ENCODE results near the gene KREMEN1.
"Not testable (repeated sequence)": the region's sequence is repeated elsewhere in the genome, so short reads cannot be mapped to it uniquely, and the experiment has no call there.

Gene KREMEN1

DNA sequence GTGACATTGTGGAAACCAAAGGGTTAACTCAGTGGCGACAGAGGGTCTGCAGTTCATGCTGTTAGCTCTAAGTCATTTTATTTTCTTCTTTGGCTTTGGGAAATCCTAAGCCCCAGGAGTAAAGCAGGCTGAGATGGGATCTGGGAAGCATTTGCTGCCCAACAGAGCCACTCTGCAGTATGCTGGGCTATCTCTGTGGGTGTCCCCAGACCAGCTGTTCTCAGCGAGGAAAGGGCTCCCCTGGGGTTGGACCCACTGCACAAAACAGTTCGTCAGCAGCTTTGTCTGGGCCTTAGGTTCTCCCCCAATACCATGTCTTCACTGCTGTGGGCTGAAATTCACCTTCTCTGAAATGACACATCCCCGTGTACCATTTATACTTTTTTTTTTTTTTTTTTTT lies 34.0 kb downstream of the KREMEN1 start:
- no peak for DNase-seq (ENCODE audit: low read depth in 3 of 3)

DNA sequence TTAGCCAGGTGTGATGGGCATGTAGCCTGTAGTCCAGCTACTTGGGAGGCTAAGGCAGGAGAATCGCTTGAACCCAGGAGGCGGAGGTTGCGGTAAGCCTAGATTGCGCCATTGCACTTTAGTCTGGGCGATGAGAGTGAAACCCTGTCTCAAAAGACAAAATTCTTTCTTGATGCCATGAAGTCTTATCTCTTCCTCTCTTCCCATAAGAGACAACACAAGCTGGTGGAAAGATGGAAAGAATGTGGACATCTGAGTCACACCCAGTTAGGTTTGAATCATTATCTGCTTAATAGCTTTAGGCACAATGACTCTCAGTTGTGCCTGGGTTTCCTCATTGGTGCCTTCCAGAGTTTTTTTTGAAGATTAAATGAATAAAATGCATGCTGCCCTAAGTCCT lies 35.3 kb downstream of the KREMEN1 start:
- no peak for DNase-seq (ENCODE audit: low read depth in 3 of 3)

DNA sequence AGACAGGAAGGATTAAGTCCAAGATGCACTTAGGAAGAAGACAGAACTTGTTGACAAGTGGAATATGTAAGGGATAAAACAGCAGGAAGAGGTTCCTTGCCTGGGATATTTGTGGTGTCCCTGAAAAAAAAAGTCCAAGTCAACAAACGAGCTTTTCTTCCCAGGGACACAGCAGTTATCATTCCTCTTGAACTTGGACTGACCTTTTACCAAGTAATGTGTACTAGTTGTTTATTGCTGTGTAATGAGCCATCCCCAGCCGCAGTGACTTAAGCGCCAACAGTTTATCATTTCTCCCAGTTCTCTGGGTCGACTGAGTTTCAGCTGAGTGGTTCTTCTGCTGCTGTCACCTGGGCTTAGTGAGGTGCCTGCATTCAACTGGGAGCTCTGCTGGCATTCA lies 37.0 kb downstream of the KREMEN1 start:
- DNase-seq (ENCODE audit: low read depth in 3 of 3): no peak

DNA sequence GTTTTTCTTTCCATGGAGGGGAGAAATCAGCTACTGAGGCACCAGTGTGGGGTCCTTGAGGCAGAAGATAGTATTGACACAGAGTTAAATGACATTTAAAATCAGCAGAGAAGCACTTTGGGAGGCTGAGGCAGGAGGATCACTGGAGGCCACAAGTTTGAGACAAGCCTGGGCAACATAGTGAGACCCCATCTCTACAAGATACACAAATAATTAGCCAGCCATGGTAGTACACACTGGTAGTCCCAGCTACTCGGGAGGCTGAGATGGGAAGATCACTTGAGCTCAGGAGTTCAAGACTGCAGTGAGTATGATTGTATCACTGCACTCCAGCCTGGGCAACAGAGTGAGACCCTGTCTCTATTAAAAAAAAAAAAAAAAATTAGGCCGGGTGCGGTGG lies 38.1 kb downstream of the KREMEN1 start:
- no peak for DNase-seq (ENCODE audit: low read depth in 3 of 3)

DNA sequence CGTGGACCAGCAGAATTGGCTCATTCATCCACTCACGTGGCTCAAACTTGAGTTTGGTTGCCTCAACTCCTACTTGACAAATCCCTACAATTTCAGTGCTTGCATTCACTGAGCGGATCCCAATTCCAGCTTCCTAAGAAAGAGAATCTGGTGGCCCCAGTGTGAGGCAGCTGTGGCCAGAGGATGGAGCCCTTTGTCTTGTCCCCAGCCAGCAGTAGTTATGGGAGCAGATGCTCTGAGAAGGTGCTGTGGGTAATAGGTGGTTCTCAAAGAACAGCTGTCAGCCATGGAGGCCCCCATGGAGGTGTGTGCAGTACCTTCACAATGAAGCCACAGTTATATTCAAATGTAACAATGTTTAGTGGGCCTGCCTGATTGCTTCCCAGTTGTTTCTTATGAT lies 39.3 kb downstream of the KREMEN1 start:
- DNase-seq (ENCODE audit: low read depth in 3 of 3): no peak

DNA sequence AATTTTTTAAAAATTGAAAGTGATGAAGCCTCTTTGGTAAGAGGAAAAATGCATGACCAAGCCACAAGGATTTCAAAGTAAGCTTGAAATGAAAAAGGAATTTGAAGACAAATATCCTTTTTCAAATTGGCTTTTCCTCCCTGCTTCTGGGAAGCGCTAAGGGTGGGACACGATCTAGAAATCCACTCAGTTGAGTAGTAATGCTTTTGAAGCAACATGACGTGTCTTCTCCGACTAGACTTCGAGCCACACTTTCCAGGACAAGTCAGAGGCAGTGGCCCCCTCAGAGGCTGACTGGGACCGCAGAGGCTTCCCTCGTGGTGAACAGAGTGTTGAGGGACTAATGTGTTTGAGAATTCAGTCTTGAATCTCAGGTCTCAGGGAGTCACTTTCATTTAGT lies 39.8 kb downstream of the KREMEN1 start:
- no peak for DNase-seq (ENCODE audit: low read depth in 3 of 3)

DNA sequence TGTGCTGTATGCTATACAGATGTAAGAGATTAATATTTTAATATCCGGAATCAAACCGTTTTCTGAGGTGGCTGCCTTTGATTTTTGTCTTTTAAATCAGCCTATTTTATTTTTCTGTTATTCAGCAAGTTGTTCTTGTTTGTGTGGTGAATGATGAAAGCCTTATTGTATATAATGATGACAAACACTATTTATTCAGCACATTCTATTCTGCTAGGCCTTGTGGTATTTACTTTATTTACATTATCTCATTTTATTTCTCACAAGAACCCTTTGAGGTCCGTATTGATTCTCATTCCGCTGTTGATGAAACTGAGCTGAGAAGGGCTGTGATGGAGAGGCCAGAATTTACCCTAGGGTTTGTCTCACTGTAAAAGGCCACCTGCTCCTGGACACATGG lies 40.5 kb downstream of the KREMEN1 start:
- no peak for DNase-seq (ENCODE audit: low read depth in 3 of 3)

DNA sequence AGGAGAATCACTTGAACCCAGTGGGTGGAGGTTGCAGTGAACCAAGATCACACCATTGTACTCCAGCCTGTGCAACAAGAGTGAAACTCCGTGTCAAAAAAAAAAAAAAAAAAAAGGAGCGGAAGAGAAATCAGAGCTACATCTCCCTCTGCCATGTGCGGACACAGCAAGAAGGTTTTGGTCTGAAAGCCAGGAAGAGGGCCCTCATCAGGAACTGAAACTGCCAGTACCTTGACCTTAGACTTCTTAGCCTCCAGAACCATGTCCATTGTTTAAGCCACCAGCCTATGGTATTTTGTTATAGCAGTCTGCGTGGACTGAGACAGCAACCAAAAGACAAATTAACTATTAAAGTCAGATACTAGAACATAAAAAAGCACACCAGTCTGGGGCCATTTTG lies 41.6 kb downstream of the KREMEN1 start:
- DNase-seq (ENCODE audit: low read depth in 3 of 3): no peak

DNA sequence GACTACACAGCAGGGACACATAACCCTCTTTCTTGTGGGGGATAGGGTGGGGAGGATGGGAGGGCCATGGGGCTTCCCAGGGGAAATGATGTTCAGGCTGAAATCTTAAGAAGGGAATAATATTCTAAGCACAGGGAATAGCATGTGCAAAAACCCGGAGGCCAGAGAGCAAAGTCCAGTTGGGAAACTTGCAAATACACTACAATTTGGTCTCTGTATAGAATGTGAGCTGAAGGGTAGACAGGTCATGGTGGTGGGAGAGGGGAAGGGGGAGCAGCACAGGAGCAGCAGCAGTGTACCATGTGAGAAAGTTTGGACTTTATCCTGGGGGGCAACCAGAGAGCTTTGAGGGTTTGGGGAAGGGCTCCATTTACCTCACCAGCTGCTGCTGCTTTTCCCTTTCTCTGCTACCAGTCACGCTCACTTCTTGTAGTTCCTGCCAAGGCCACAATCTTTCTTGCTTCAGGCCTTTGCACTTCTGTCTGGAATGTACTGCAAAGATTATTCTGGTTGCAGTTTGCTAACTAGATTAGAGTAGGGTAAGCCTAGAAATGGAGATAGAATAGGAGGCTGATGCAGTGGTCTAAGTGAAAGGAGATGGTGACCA lies 43.0 kb downstream of the KREMEN1 start:
- DNase-seq (ENCODE audit: low read depth in 3 of 3): no peak

DNA sequence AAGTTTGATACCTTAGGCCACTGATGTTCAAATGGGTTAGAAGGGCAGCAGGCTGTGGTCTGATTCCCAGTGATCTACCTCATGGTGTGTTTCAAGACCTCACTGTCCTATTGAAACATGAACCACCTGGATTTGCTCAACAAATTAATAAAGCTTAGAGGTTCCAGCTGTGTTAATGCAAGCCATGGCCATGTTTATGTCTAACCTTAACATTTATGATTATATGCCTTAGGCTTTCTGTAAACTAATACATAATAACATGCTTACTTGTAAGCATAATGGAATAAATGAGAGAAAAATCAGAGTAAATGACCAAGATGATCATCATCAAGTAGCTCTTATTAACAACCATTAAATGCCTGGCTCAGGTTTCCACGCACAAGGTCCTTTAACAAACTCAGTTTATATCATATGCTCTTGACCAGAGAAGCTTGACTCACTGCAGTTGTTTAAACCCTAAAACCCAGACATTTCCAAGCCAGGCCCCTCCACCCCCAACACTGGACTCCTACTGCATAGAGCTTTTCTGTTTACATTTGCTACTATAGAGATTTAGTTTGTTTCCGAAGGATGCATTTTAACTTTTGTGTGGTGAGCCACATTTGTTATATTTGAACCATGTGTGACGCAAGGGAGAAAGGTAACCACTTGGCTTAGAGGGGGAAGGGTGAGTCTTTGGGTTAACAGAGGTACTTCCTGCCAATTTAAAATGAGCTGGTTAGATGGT lies 43.7 kb downstream of the KREMEN1 start:
- DNase-seq (ENCODE audit: low read depth in 3 of 3): no peak

DNA sequence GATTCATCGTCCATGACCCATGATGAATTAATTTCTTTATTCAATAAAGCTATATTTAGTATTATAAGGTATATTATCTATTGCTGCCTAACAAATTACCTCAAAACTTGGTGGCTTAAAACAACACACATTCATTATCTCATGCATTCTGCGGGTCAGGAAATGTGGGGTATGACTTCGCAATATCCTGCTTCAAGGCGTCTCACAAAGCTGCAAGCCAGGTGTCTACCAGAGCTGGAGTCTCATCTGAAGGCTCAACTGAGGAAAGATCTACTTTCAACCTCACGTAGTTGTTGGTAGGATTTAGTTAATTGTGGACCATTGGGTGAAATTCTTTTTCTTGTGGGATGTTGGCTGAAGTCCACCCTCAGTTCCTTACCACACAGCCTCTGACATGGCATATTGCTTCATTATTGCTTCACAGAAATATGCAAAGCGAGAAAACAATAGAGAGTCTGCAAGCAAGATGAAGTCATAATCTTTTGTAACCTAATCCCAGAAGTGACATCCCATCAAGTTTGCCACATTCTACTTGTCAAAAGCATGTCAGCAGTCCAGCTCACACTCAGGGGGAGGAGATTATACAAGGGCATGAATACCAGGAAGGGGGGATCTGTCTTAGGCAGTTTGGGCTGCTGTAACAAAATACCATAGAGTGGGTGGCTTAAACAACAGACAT lies 45.1 kb downstream of the KREMEN1 start:
- no peak for DNase-seq (ENCODE audit: low read depth in 3 of 3)

DNA sequence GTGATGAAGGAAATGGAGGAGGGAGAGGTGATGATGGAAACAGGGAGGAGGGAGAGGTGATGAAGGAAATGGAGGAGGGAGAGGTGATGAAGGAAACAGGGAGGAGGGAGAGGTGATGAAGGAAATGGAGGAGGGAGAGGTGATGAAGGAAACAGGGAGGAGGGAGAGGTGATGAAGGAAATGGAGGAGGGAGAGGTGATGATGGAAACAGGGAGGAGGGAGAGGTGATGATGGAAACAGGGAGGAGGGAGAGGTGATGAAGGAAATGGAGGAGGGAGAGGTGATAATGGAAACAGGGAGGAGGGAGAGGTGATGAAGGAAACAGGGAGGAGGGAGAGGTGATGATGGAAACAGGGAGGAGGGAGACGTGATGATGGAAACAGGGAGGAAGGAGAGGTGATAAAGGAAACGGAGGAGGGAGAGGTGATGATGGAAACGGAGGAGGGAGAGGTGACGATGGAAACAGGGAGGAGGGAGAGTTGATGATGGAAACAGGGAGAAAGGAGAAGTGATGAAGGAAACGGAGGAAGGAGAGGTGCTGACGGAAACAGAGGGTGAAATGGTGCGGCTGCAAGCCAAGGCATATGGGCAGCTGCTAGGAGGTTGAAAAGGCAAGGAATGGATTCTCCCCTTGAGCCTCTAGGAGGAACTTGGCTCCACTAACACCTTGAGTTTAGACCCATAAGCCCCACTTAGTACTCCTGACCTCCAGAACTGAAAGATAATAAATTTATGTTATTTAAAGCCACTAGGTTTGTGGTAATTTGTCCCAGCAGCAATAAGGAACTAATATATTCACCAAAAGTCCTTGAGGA lies 47.5 kb downstream of the KREMEN1 start:
- DNase-seq (ENCODE audit: low read depth in 3 of 3): not testable (repeated sequence)

DNA sequence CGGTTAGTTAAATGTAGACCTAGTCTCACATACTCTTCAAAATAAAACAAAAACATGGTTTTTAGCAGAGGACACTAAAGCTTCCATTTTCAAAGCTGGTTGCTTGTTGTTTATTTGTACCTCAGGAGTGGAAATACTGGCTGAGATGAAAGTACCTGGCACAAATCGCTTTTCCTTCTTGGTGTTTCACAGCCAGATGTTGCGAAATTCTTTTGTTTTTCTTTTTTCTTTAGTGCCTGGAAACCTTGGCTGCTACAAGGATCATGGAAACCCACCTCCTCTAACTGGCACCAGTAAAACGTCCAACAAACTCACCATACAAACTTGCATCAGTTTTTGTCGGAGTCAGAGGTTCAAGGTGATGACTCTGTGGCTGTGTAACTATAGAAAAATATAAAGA lies 48.3 kb downstream of the KREMEN1 start:
- no peak for DNase-seq (ENCODE audit: low read depth in 3 of 3)

DNA sequence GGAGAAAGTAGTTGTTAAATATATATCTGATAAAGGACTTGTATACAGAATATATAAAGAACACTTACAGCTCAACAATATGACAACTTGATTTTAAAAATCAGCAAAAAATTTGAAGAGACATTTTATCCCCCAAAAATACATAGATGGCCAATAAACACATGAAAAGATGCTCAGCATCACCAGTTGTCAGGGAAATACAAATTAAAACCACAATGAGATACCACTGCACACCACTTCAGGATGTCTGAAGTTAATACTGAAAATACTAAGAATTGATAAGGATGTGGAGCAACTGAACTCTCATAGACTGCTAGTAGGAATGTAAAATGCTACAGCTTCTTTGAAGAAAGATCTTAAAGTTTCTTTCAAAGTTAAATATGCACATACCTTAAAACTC lies 49.2 kb downstream of the KREMEN1 start:
- no peak for DNase-seq (ENCODE audit: low read depth in 3 of 3)

DNA sequence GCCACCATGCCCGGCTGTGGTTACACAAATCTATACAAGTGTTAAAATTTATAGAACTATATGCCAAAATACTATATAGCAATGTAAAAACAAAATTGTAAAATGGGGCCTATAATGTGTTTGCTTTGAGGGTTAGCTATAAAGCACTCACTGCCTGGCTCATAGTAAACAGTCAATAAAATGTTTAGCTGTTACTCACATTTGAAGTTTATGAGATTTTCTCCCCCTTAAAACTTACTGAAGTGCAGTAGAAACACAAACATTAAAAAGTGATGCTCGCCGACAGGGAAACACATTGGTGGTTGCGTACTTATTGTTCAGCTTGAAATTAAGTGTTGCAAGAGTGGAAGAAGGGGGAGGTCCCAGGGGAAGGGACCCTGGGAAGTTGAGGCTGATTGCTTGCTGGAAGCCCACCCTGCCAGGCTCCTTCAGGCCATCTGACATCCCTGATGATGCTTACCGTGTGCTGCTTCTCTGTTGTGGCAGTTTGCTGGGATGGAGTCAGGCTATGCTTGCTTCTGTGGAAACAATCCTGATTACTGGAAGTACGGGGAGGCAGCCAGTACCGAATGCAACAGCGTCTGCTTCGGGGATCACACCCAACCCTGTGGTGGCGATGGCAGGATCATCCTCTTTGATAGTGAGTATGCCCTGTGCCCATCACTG lies 52.1 kb downstream of the KREMEN1 start:
- no peak for DNase-seq (ENCODE audit: low read depth in 3 of 3)

DNA sequence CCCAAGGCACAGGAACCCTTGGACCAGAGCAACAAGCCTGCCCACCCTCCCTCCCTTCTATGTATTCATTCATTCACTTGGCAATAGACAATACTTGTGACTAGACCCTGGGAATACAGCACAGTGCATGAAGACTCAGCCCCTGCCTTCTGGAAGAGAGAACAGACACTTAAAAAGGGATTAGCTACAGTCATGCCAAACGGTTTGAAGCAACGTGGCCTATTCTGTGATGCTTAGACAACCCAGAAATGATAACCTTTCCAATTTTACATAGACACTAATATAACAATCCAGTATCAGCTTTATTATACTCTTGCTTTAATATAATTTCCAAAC lies 52.6 kb downstream of the KREMEN1 start:
- no peak for DNase-seq (ENCODE audit: low read depth in 3 of 3)

DNA sequence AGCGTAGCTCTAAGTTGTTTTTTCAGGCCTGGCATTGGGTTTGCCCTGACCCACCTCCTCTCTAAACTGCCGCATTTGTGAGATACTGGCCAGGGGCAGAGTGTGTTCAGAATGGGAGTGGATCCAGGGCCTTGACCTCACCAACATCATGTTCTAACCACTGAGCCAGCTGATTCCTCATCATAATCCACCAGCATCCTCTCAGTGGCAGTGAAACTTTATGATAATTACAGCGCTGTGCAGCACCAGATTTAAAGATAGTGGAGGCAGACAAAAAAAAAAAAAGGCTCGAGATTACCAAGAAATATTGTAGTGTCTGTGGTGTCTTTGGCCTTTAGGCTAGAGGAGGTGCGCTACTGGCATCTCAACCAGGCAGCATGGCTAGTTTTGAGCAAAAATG lies 53.0 kb downstream of the KREMEN1 start:
- no peak for DNase-seq (ENCODE audit: low read depth in 3 of 3)

DNA sequence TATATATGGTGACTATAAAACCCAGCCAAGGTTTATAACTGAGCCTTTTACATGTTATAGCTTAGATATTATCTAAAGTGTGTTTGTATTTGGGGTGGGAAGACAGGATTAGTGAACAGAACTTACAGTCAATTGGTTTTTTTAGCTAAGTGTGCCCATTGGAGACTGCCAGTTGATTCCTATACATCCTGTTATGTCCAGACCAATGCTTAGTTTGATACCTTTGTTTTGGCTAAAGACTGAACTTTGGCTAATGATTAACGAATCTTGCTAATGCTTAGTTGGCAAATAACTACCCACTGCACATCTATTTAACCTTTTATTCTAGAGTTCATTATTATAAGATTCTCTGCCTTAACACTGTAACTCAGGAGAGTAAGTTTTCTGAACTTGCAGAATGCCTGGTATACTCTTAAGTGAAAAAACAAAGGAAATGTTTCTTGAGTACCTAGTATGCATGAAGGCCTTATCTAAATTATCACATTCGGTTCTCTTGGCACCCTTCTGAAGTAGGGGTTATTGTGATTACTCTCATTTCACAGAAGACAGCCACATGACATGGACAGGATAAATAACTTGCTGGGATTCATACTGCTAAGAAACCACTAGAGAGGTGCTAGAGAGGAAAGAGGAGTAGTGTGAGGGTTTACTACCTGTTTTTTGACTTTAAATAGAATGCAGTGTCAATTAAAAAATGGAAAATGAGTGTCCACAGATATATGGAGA lies 54.0 kb downstream of the KREMEN1 start:
- DNase-seq (ENCODE audit: low read depth in 3 of 3): no peak

DNA sequence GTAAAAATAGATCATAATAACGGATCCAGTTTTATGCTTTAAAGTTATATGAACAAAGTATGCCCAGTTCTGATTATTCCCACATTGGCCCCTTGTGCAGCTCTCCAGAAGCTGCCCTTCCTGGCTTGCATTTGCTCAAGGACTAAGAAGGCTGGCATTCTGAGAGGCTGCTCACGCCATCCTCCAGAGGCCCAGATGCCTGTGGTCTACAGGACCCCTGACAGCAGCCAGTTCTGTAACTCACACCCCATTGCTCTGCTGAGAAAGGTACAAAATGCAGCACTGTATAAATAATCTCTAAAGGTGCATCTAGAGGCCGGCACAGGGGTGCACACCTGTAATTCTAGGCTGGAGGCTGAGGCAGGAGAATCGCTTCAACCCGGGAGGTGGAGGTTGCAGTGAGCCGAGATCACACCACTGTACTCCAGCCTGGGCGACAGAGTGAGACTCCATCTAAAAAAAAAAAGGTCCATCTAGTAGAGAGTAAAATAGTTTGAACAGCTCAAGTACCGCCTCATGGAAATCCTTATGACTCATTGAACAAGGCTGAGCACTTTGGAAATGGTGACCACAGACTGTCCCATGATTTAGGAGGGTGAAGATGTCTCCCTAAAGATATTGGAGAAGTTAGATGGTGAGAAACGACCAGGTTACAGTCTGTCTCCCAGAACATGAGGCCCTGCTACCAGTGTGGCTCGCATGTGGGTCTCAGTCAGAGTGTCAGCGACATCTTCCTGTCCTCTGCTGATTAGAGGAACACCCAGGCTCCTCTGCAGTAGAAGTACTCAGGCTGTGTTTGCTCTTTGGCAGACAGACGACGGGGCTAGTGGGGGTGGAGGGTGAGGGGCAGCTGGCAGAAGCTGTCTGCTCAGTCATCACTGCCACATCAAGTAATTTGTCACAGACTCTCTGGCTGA lies 56.3 kb downstream of the KREMEN1 start:
- DNase-seq (ENCODE audit: low read depth in 3 of 3): no peak

DNA sequence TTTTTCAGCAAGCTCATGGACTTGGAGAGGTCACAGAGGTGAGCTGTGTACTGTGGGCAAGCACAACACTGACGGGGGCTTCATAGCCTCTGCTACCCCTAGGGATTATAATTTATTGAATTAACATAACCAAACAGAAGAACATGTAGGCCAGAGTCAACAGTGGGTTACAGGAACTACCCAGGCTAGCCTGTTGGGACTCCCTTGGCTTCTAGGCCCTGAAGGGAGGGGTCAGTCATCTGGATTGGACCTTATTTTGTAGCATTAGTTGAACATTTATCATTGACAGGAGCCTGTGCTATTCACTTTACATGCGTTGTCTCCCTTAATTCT lies 56.9 kb downstream of the KREMEN1 start:
- DNase-seq (ENCODE audit: low read depth in 3 of 3): no peak

Measured in stimulated activated CD4-positive, alpha-beta T cell treated with anti-CD3 and anti-CD28 coated beads, TNF-alpha, amount 100 ng/mL, for 24 hours (primary cell).